GM12878 (cell line): ENCODE measurements around the gene CEACAM1. TPM values are rescaled to one million over a fixed set of nuclear protein-coding genes. Genes with fewer than 3 reads are reported as not detected.

Source experiments
- EZH2 ChIP-seq: IDR thresholded peaks from 2 replicates; pipeline ENCODE4 v1.6.1; 2012; ENCODE audit warnings: low read depth, mild to moderate bottlenecking, control low read depth, inconsistent platforms, low read length, borderline replicate concordance; ENCODE audit not compliant: control insufficient read depth
- FOS ChIP-seq: IDR thresholded peaks from 3 replicates; pipeline ENCODE4 v1.6.1; 2011; ENCODE audit warnings: borderline replicate concordance; ENCODE audit not compliant: insufficient read length; ENCODE audit errors: extremely low read depth
- GATAD2B ChIP-seq: fragments of 450-650 bp; conservative IDR thresholded peaks from 2 replicates; pipeline ENCODE4 v1.6.1; 2017; ENCODE audit warnings: low read depth, mild to moderate bottlenecking, moderate library complexity
- HDGF ChIP-seq: fragments of 450-650 bp; IDR thresholded peaks from 2 replicates; pipeline ENCODE4 v1.6.1; 2016; ENCODE audit warnings: antibody characterized with exemption
- MTA2 ChIP-seq: fragments of 450-650 bp; IDR thresholded peaks from 2 replicates; pipeline ENCODE4 v1.6.1; 2016; ENCODE audit warnings: low read depth, mild to moderate bottlenecking, moderate library complexity
- MTA3 ChIP-seq: IDR thresholded peaks from 2 replicates; pipeline ENCODE4 v1.6.1; 2012; ENCODE audit warnings: low read length, inconsistent platforms, borderline replicate concordance
- NBN ChIP-seq: fragments of 450-650 bp; IDR thresholded peaks from 2 replicates; pipeline ENCODE4 v1.6.1; 2016
- NFIC ChIP-seq: IDR thresholded peaks from 2 replicates; pipeline ENCODE4 v1.6.1; 2012; ENCODE audit warnings: low read depth, mild to moderate bottlenecking, inconsistent platforms, low read length, moderate library complexity
- NR2F1 ChIP-seq: fragments of 450-650 bp; conservative IDR thresholded peaks from 2 replicates; pipeline ENCODE4 v1.6.1; 2017; ENCODE audit warnings: mild to moderate bottlenecking
- PAX8 ChIP-seq: fragments of 450-650 bp; IDR thresholded peaks from 2 replicates; pipeline ENCODE4 v1.6.1; 2017; ENCODE audit warnings: mild to moderate bottlenecking, moderate library complexity
- POU2F2 ChIP-seq: IDR thresholded peaks from 3 replicates; pipeline ENCODE4 v1.6.1; 2011; ENCODE audit warnings: low read depth, mild to moderate bottlenecking, low read length, borderline replicate concordance
- RBBP5 ChIP-seq: fragments of 200-600 bp; sonication (generic); conservative IDR thresholded peaks from 2 replicates; pipeline ENCODE4 v1.6.1; 2016
- SMAD1 ChIP-seq: fragments of 450-650 bp; IDR thresholded peaks from 2 replicates; pipeline ENCODE4 v1.6.1; 2018; ENCODE audit warnings: mild to moderate bottlenecking, low read depth; ENCODE audit not compliant: partially characterized antibody
- SMAD5 ChIP-seq: IDR thresholded peaks from 2 replicates; pipeline ENCODE4 v1.6.1; 2016; ENCODE audit warnings: antibody characterized with exemption, low read depth
- SREBF1 ChIP-seq: IDR thresholded peaks from 2 replicates; pipeline ENCODE4 v1.6.1; 2012; ENCODE audit warnings: mild to moderate bottlenecking, low read length
- TARDBP ChIP-seq: IDR thresholded peaks from 2 replicates; pipeline ENCODE4 v1.6.1; 2016; ENCODE audit warnings: borderline replicate concordance
- TBL1XR1 ChIP-seq: IDR thresholded peaks from 2 replicates; pipeline ENCODE4 v1.6.1; 2012; ENCODE audit warnings: low read depth, low read length, improper control_type of control experiment
- ZNF274 ChIP-seq: IDR thresholded peaks from one replicate; pipeline ENCODE4 v1.8.0; 2011; ENCODE audit not compliant: insufficient read length, insufficient read depth
- polyA plus RNA-seq, 11 experiments: library from polyadenylated mRNA; depleted of rRNA in 4 of 11; unstranded in 6 of 11; stranded (reverse) in 5 of 11; fragments of >200 nt; fragmentation: Nextera tagmentation in 4 of 11; fragmentation: Illumina TruSeq in 1 of 11; extraction: Ambion mirVana in 4 of 11; extraction: Trizol in 1 of 11; gene quantifications; 1 replicate in 1 of 11; 2 replicates in 10 of 11; pipeline versions ENCODE4 v1.2.1 to v1.2.3, GENCODE V29; 2011 to 2016; ENCODE audit warnings: inconsistent platforms in 2 of 11, missing spikeins in 2 of 11, low read depth in 1 of 11
- total RNA-seq, 4 experiments: library from RNA; depleted of rRNA in 3 of 4; stranded (reverse); fragments of >200 nt in 3 of 4; fragmentation: Illumina TruSeq in 1 of 4; extraction: Trizol in 1 of 4; gene quantifications; 2 replicates each; pipeline versions ENCODE4 v1.2.1 to v1.2.3, GENCODE V29; 2013 to 2021
- TF ChIP-seq, protein P1 (sequence below): fragments of 450-650 bp; IDR thresholded peaks from 2 replicates; pipeline ENCODE4 v1.6.1; 2017; ENCODE audit warnings: borderline replicate concordance
- TF ChIP-seq, protein P2 (sequence below): IDR thresholded peaks from 2 replicates; pipeline ENCODE4 v1.6.1; 2012; ENCODE audit warnings: low read depth, low read length, improper control_type of control experiment
- TF ChIP-seq, protein P3 (sequence below): fragments of 450-650 bp; IDR thresholded peaks from 2 replicates; pipeline ENCODE4 v1.6.1; 2014; ENCODE audit warnings: mild to moderate bottlenecking
- TF ChIP-seq, protein P4 (sequence below): IDR thresholded peaks from 2 replicates; pipeline ENCODE4 v1.6.1; 2011; ENCODE audit warnings: borderline replicate concordance, low read depth, mild to moderate bottlenecking, moderate library complexity, low read length; ENCODE audit not compliant: insufficient read depth, poor library complexity, severe bottlenecking
- TF ChIP-seq, protein P5 (sequence below): fragments of 450-650 bp; formaldehyde crosslinking; IDR thresholded peaks from 2 replicates; pipeline ENCODE4 v1.4.0; 2022; ENCODE audit warnings: mild to moderate bottlenecking, moderate library complexity

The CEACAM1 gene
- total and polyA plus RNA-seq, 10 of the 15 experiments (the other 5 are each of a cell fraction or from before 2014, with no cell fraction given) = 3.9 to 24.0 (median 6.5) TPM

DNA sequence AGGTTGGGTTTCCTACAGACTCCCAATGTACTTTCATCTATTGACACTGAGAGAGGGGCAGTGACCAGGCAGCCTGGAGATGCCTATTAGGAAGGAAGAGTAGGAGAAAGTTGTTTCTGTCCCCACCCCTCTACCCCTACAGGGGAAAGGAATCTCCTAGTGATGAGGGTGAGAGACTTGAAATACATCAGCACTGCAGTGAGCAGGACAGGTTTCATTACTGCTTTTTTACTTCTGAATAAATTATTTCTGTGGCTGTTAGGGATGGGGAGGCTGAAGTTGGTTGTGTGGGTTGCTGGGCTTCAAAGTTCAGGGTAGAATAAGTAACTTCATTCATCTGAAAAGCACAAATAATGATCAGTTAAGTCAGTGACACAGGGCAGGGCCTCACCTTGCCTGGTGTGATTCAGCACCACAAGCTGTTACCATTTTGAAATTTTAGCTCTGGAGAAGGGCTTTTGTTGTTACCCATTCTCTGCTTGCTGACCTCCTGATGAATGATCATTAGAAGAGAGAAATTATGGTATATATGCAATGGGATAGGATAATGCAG is 19.3 kb downstream of the CEACAM1 start (continued):
- TF ChIP-seq, protein P1, sequence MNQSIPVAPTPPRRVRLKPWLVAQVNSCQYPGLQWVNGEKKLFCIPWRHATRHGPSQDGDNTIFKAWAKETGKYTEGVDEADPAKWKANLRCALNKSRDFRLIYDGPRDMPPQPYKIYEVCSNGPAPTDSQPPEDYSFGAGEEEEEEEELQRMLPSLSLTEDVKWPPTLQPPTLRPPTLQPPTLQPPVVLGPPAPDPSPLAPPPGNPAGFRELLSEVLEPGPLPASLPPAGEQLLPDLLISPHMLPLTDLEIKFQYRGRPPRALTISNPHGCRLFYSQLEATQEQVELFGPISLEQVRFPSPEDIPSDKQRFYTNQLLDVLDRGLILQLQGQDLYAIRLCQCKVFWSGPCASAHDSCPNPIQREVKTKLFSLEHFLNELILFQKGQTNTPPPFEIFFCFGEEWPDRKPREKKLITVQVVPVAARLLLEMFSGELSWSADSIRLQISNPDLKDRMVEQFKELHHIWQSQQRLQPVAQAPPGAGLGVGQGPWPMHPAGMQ = no peak
- TF ChIP-seq NFIC = 0 out of 2 replicates have a peak, but pooled peaks have one; percentile 37
- TF ChIP-seq SREBF1 = no peak
- no peak for TF ChIP-seq MTA3
- TF ChIP-seq, protein P2, sequence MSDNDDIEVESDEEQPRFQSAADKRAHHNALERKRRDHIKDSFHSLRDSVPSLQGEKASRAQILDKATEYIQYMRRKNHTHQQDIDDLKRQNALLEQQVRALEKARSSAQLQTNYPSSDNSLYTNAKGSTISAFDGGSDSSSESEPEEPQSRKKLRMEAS = no peak
- no peak for TF ChIP-seq PAX8
- TF ChIP-seq, protein P3, sequence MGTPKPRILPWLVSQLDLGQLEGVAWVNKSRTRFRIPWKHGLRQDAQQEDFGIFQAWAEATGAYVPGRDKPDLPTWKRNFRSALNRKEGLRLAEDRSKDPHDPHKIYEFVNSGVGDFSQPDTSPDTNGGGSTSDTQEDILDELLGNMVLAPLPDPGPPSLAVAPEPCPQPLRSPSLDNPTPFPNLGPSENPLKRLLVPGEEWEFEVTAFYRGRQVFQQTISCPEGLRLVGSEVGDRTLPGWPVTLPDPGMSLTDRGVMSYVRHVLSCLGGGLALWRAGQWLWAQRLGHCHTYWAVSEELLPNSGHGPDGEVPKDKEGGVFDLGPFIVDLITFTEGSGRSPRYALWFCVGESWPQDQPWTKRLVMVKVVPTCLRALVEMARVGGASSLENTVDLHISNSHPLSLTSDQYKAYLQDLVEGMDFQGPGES = no peak
- TF ChIP-seq TBL1XR1 = no peak
- no peak for TF ChIP-seq SMAD1
- no peak for TF ChIP-seq GATAD2B
- TF ChIP-seq, protein P4, sequence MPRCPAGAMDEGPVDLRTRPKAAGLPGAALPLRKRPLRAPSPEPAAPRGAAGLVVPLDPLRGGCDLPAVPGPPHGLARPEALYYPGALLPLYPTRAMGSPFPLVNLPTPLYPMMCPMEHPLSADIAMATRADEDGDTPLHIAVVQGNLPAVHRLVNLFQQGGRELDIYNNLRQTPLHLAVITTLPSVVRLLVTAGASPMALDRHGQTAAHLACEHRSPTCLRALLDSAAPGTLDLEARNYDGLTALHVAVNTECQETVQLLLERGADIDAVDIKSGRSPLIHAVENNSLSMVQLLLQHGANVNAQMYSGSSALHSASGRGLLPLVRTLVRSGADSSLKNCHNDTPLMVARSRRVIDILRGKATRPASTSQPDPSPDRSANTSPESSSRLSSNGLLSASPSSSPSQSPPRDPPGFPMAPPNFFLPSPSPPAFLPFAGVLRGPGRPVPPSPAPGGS = no peak
- no peak for TF ChIP-seq ZNF274
- TF ChIP-seq NBN = 0 out of 2 replicates have a peak, but pooled peaks have one; percentile 44
- TF ChIP-seq POU2F2 = peak; percentile 20; the same call in 1 of the 3 replicates
- TF ChIP-seq NR2F1 = 0 out of 2 replicates have a peak, but pooled peaks have one; percentile 37
- no peak for TF ChIP-seq EZH2
- no peak for TF ChIP-seq TARDBP
- no peak for TF ChIP-seq RBBP5
- TF ChIP-seq SMAD5 = no peak
- no peak for TF ChIP-seq FOS
- no peak for TF ChIP-seq HDGF
- TF ChIP-seq MTA2 = peak; percentile 51
- TF ChIP-seq, protein P5, sequence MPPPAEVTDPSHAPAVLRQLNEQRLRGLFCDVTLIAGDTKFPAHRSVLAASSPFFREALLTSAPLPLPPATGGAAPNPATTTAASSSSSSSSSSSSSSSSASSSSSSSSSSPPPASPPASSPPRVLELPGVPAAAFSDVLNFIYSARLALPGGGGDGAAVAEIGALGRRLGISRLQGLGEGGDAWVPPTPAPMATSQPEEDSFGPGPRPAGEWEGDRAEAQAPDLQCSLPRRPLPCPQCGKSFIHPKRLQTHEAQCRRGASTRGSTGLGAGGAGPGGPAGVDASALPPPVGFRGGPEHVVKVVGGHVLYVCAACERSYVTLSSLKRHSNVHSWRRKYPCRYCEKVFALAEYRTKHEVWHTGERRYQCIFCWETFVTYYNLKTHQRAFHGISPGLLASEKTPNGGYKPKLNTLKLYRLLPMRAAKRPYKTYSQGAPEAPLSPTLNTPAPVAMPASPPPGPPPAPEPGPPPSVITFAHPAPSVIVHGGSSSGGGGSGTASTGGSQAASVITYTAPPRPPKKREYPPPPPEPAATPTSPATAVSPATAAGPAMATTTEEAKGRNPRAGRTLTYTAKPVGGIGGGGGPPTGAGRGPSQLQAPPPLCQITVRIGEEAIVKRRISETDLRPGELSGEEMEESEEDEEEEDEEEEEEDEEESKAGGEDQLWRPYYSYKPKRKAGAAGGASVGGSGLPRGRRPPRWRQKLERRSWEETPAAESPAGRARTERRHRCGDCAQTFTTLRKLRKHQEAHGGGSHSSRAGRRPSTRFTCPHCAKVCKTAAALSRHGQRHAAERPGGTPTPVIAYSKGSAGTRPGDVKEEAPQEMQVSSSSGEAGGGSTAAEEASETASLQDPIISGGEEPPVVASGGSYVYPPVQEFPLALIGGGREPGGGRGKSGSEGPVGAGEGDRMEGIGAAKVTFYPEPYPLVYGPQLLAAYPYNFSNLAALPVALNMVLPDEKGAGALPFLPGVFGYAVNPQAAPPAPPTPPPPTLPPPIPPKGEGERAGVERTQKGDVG (CRISPR knock-in tag) = no peak
